ENCODE data around the gene KIAA2012.

GRCh38 chr2:202061695-202062094 lies 11.4 kb upstream of the KIAA2012 start:
- no peak for TF ChIP-seq MAX (IDR thresholded peaks at IDR 0.05)
- no peak for TF ChIP-seq USF1 (IDR thresholded peaks at IDR 0.05)
- TF ChIP-seq CEBPB (IDR thresholded peaks at IDR 0.05) = no peak
- no peak for TF ChIP-seq EP300 (IDR thresholded peaks at IDR 0.05; ENCODE audit: borderline replicate concordance)
- TF ChIP-seq REST (IDR thresholded peaks at IDR 0.05; ENCODE audit: low read depth) = no peak
- no peak for TF ChIP-seq TCF12 (IDR thresholded peaks at IDR 0.05; ENCODE audit: low read depth)
